Nephron (organoid): ENCODE data around the gene EIF4EBP3.

Source experiments
- H3K27ac Mint-ChIP-seq, 3 experiments: 2 replicates each; pipeline ENCODE4 v1.8.0; 2020; ENCODE audit warnings: mixed read lengths in 3 of 3, mild to moderate bottlenecking in 2 of 3, moderate library complexity in 1 of 3
- H3K27me3 Mint-ChIP-seq: 2 replicates; pipeline ENCODE4 v1.8.0; 2021; ENCODE audit warnings: low read depth, mild to moderate bottlenecking, moderate library complexity, mixed read lengths
- H3K36me3 Mint-ChIP-seq: 2 replicates; pipeline ENCODE4 v1.8.0; 2020; ENCODE audit warnings: low read depth, mixed read lengths
- H3K4me1 Mint-ChIP-seq: 2 replicates; pipeline ENCODE4 v1.8.0; 2020; ENCODE audit warnings: mixed read lengths
- H3K4me3 Mint-ChIP-seq, 3 experiments: 2 replicates each; pipeline ENCODE4 v1.8.0; 2020; ENCODE audit warnings: mild to moderate bottlenecking in 3 of 3, mixed read lengths in 3 of 3, moderate library complexity in 2 of 3
- H3K9me3 Mint-ChIP-seq: 2 replicates; pipeline ENCODE4 v1.8.0; 2020; ENCODE audit warnings: mixed read lengths
- TF ChIP-seq, protein P1 (sequence below), 3 experiments: fragments of 200-600 bp; sonication (generic); IDR thresholded peaks; one replicate each; pipeline ENCODE4 v1.5.0; 2021; ENCODE audit warnings: antibody characterized with exemption in 3 of 3; ENCODE audit not compliant: unreplicated experiment in 3 of 3

The EIF4EBP3 gene

DNA sequence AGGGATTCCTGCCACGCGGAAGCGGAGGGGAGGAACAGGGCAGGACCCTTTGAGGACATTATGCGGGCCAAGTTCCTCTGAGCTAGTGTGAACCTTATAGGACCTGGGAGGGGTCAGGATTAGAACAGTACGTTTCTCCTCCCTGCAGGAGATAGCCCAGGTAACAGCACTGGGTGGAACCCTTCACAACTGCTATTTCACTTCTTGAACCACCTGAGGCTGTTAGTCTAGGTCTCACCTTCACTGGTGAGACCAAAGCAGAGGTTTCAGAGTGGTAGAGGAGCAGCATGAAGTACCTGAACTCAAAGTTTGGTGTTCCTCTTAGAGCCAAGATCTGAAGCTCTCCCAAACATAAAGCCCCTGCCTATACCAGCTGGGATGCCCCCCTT, 832 bp downstream of the EIF4EBP3 start:
- Mint-ChIP-seq H3K27me3 (no peaks in the 10 kb centered on the region), H3K36me3 (peaks cover 52% of the 10 kb centered on the region), H3K9me3 (no peaks in the 10 kb centered on the region), H3K4me3 (peak overlapping the region; percentile 77 to 84 (median 83)), H3K4me1 (peaks cover 44% of the 10 kb centered on the region), H3K27ac (peak overlapping the region; percentile 85 to 88 (median 88))
- TF ChIP-seq, protein P1, sequence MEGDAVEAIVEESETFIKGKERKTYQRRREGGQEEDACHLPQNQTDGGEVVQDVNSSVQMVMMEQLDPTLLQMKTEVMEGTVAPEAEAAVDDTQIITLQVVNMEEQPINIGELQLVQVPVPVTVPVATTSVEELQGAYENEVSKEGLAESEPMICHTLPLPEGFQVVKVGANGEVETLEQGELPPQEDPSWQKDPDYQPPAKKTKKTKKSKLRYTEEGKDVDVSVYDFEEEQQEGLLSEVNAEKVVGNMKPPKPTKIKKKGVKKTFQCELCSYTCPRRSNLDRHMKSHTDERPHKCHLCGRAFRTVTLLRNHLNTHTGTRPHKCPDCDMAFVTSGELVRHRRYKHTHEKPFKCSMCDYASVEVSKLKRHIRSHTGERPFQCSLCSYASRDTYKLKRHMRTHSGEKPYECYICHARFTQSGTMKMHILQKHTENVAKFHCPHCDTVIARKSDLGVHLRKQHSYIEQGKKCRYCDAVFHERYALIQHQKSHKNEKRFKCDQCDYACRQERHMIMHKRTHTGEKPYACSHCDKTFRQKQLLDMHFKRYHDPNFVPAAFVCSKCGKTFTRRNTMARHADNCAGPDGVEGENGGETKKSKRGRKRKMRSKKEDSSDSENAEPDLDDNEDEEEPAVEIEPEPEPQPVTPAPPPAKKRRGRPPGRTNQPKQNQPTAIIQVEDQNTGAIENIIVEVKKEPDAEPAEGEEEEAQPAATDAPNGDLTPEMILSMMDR (IDR thresholded peaks at IDR 0.05; ENCODE audit: unreplicated experiment in 3 of 3), result no peak

DNA sequence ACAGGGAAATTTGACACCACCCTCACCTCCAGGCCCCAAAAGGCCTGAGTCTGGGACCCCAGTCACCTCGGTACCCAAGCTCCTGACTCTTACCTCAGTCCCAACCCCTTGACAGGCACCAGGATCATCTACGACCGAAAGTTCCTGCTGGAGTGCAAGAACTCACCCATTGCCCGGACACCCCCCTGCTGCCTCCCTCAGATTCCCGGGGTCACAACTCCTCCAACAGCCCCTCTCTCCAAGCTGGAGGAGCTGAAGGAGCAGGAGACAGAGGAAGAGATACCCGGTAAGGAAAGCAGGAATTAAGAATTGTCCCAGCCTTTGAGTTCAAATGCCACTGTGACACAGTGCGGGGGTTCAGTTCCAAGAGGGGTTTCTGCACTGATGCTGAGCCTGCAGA, 1.3 kb downstream of the EIF4EBP3 start:
- Mint-ChIP-seq H3K36me3 (peaks cover 54% of the 10 kb centered on the region), H3K27me3 (no peaks in the 10 kb centered on the region), H3K4me1 (peaks cover 49% of the 10 kb centered on the region), H3K9me3 (no peaks in the 10 kb centered on the region), H3K4me3 (peak overlapping the region in 2 of 3 experiments; percentile 77 to 79), H3K27ac (peak overlapping the region; percentile 58 to 88 (median 85))
- TF ChIP-seq, protein P1 (IDR thresholded peaks at IDR 0.05; ENCODE audit: unreplicated experiment in 3 of 3), result no peak

DNA sequence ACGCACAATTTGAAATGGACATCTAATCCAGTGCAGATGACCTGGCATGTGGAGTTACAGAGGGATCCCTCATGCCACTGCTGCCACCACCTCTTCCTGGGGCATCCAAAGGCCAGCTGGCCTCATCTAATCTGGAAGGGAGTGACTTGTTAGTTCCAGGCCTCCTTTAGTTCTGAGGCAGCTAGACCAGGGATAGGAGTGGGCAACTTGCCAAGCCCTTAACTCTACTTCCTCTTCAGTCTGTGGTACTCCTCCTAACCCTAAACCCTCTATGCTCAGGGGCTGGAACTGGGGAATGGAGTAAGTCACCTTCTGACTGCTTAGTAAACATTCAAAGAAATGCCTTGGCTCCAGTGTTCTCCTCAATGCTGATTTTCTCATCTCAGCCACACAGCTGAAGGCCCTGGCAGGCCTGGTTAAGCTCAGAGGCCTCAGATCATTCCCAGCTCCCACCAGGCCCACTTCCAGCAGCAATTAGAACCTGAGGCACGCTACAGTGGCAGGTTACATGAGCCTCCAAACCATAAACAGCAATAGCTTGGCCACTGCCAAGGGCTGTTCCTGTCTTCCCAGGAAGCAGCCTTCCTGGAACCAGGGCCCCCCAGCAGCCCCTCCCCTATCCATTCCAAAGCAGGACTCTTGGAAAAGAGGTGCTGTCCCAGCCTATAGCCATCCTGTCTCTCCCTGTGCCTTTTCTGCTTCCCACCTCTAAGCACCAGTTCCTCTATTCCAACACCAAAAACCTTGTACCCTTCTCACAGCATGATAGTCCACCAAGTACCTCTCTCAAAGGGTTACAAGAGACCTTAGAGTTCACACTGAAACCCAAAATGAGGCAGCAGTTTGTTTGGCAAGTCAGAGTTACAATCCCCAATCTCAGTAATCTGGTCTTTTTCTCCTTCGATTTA, 2.0 kb downstream of the EIF4EBP3 start:
- H3K9me3 Mint-ChIP-seq, result no peaks in the 10 kb centered on the region
- peak overlapping the region; percentile 61 to 79 (median 77) for H3K4me3 Mint-ChIP-seq
- TF ChIP-seq, protein P1 (IDR thresholded peaks at IDR 0.05; ENCODE audit: unreplicated experiment in 3 of 3), result no peak
- peaks cover 52% of the 10 kb centered on the region for H3K4me1 Mint-ChIP-seq
- no peaks in the 10 kb centered on the region for H3K27me3 Mint-ChIP-seq
- H3K36me3 Mint-ChIP-seq, result peaks cover 50% of the 10 kb centered on the region
- H3K27ac Mint-ChIP-seq, result peak overlapping the region; percentile 58 to 85 (median 60)

DNA sequence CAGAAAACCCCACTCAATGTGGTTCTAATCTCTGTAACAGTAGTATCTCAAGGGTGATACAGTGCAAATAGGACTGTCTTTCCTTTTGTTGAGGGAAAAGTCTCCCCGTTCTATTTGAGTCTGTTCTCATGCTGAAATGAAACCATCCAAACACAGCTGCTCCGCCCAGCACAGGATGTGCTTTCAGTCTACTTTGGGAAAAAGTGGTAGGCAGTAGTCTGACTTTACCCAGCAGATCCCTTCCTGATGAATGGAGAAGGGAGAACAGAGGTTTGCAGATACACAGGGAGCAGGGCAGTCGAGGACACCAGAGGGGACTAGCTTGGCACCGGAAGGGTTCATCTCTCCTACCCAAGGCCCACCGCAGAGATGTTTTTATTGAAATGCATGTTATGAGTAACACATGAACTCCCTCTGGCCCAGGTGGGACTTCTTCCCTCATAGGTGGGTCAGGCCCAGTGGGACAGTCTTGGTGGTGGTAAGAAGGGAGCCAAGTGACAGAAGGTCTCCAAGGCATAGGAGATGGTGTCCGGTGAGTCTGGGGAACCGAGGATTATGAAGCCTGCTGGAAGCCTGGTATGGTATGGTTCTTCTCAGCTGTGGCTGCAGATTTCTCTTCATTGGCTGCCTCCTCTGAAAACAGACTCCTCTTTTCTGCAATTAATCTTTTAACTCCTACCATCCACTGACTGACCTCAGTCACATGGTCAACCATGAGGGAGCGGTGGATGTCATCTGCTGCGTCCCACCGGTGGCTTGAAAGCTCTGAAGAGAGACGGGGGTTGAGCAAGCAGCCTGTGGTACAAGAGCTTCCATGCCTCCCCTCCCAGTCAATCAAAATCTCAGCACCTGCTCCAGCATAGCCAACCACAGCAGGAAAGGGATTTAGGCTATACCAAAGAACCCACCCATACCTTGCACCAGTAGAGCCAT, 3.0 kb downstream of the EIF4EBP3 start:
- TF ChIP-seq, protein P1 (IDR thresholded peaks at IDR 0.05; ENCODE audit: unreplicated experiment in 3 of 3), result no peak
- Mint-ChIP-seq H3K4me1 (peaks cover 57% of the 10 kb centered on the region), H3K27ac (peak overlapping the region in 2 of 3 experiments; percentile 58 to 85), H3K36me3 (peaks cover 47% of the 10 kb centered on the region), H3K27me3 (no peaks in the 10 kb centered on the region), H3K9me3 (no peaks in the 10 kb centered on the region), H3K4me3 (peak overlapping the region in 1 of 3 experiments; percentile 24)

DNA sequence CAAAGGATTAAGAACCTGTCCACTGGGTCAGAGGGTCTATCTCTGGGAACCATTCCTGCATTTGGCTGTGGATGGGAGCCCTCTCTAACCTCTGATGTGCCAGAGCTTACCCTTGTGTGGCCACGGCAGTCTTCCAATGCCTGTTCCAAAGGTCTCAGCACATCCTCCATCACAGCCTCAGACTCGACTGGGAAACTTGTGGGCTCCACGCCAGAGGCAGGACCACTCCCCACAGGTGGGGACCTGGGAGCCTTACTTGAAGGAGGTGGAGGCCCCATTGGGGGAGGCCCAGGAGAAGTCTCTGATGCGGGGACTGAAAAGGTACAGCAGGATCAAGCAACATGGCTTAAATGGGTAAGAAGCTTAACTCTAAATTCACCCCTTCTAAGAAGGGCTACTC, 4.4 kb downstream of the EIF4EBP3 start:
- Mint-ChIP-seq H3K27ac (no peak overlapping the region), H3K4me1 (peaks cover 62% of the 10 kb centered on the region), H3K27me3 (no peaks in the 10 kb centered on the region), H3K9me3 (no peaks in the 10 kb centered on the region), H3K4me3 (no peak overlapping the region), H3K36me3 (peaks cover 41% of the 10 kb centered on the region)
- TF ChIP-seq, protein P1 (IDR thresholded peaks at IDR 0.05; ENCODE audit: unreplicated experiment in 3 of 3), result no peak
